ENCODE results near the gene PLXNC1. TPM values are rescaled to one million over a fixed set of nuclear protein-coding genes. Genes with fewer than 3 reads are reported as not detected.
A peak's percentile ranks its signal among the peaks of the same experiment; 100 is the strongest.

Gene PLXNC1
- total and polyA plus RNA-seq, 4 donors: 0.71 to 12.0 (median 3.3) TPM

- no peak for TF ChIP-seq ZBTB33 (IDR thresholded peaks at IDR 0.05)
- TF ChIP-seq HNF4G (IDR thresholded peaks at IDR 0.05): no peak
- TF ChIP-seq EGR1 (IDR thresholded peaks at IDR 0.05; ENCODE audit: low read depth in 2 of 2): no peak
- TF ChIP-seq TAF1 (conservative IDR thresholded peaks at IDR 0.05): no peak
- TF ChIP-seq RAD21 (IDR thresholded peaks at IDR 0.05): no peak
These were observed 124.9 kb downstream of the PLXNC1 start (continued) for GRCh38 chr12:94273272-94273671.

GRCh38 chr12:94276725-94277124, 128.3 kb downstream of the PLXNC1 start:
- Histone ChIP-seq H3K4me3 (ENCODE audit: low read depth in 1 of 3, low read length in 3 of 3) (no peak overlapping the region), H3K4me1 (ENCODE audit: control insufficient read depth in 4 of 4, insufficient read depth in 4 of 4, low read length in 3 of 4) (peaks cover 4 to 22% (median 15%) of the 10 kb centered on the region in 4 donors), H3K9ac (ENCODE audit: low read depth in 1 of 2, low read length in 2 of 2) (no peak overlapping the region), H3K27ac (ENCODE audit: low read depth in 1 of 2, low read length in 2 of 2) (no peak overlapping the region), H3K27me3 (ENCODE audit: control insufficient read depth in 4 of 4, insufficient read depth in 4 of 4, low read length in 3 of 4) (no peaks in the 10 kb centered on the region), H3K9me3 (ENCODE audit: control insufficient read depth in 4 of 4, low read length in 3 of 4) (no peaks in the 10 kb centered on the region), H3K36me3 (ENCODE audit: control insufficient read depth in 4 of 4, insufficient read depth in 3 of 4, low read depth in 1 of 4, low read length in 3 of 4) (no peaks in the 10 kb centered on the region)
- TF ChIP-seq JUND (IDR thresholded peaks at IDR 0.05) (no peak), HNF4A (conservative IDR thresholded peaks at IDR 0.05) (peak in 1 of 2 donors; percentile 62), ZBTB33 (IDR thresholded peaks at IDR 0.05) (peak; percentile 8)
- 48% methylated on average over 6 of the region's 6 CpGs for WGBS
- no peak for DNase-seq (ENCODE audit: low spot score)

- Histone ChIP-seq H3K27ac (ENCODE audit: low read depth in 1 of 2, low read length in 2 of 2) (no peak overlapping the region), H3K4me1 (ENCODE audit: control insufficient read depth in 4 of 4, insufficient read depth in 4 of 4, low read length in 3 of 4) (peaks cover 4 to 22% (median 16%) of the 10 kb centered on the region in 4 donors), H3K36me3 (ENCODE audit: control insufficient read depth in 4 of 4, insufficient read depth in 3 of 4, low read depth in 1 of 4, low read length in 3 of 4) (no peaks in the 10 kb centered on the region), H3K9ac (ENCODE audit: low read depth in 1 of 2, low read length in 2 of 2) (no peak overlapping the region), H3K9me3 (ENCODE audit: control insufficient read depth in 4 of 4, low read length in 3 of 4) (no peaks in the 10 kb centered on the region), H3K4me3 (ENCODE audit: low read depth in 1 of 3, low read length in 3 of 3) (no peak overlapping the region), H3K27me3 (ENCODE audit: control insufficient read depth in 4 of 4, insufficient read depth in 4 of 4, low read length in 3 of 4) (no peaks in the 10 kb centered on the region)
- DNase-seq (ENCODE audit: low spot score): no peak
- WGBS: 58% methylated on average over 9 of the region's 9 CpGs
- TF ChIP-seq TAF1 (conservative IDR thresholded peaks at IDR 0.05) (no peak), HNF4A (conservative IDR thresholded peaks at IDR 0.05) (peak; percentile 45 to 65), FOXA2 (IDR thresholded peaks at IDR 0.05) (no peak), EGR1 (IDR thresholded peaks at IDR 0.05; ENCODE audit: low read depth in 2 of 2) (no peak), REST (IDR thresholded peaks at IDR 0.05) (no peak), HNF4G (IDR thresholded peaks at IDR 0.05) (no peak), ATF3 (IDR thresholded peaks at IDR 0.05) (no peak), CTCF (IDR thresholded peaks at IDR 0.05; ENCODE audit: low read depth, low read length, missing input control) (no peak), YY1 (IDR thresholded peaks at IDR 0.05) (no peak), NR2F2 (IDR thresholded peaks at IDR 0.05) (peak; percentile 17), ZBTB33 (IDR thresholded peaks at IDR 0.05) (peak; percentile 1), RAD21 (IDR thresholded peaks at IDR 0.05) (peak in 1 of 2 donors; percentile 19), RXRA (IDR thresholded peaks at IDR 0.05) (peak; percentile 27 to 59), GABPA (IDR thresholded peaks at IDR 0.05 in 1 of 2, conservative IDR thresholded peaks at IDR 0.05 in 1 of 2) (no peak), JUND (IDR thresholded peaks at IDR 0.05) (no peak), MAX (IDR thresholded peaks at IDR 0.05) (no peak), FOXA1 (IDR thresholded peaks at IDR 0.05) (no peak), SP1 (IDR thresholded peaks at IDR 0.05) (no peak)
These were observed 129.1 kb downstream of the PLXNC1 start for GRCh38 chr12:94277426-94278000.
